ENCODE measurements around the gene SERINC5.
"Not testable (repeated sequence)": the region's sequence is repeated elsewhere in the genome, so short reads cannot be mapped to it uniquely, and the experiment has no call there.

SERINC5 gene

GRCh38 chr5:80255811-80256712 is at the start of gene SERINC5:
SERINC5 (minus strand) TSS chr5:80256048; CDS start chr5:80255922, 126 bp downstream.
- no peak for TF ChIP-seq CTCF (IDR thresholded peaks at IDR 0.05; ENCODE audit: borderline replicate concordance, control extremely low read depth, extremely low read depth, insufficient read depth, missing control alignments)
- in situ Hi-C loops (cut with MboI; ENCODE audit: low sequenced_read_pairs, unreplicated experiment): no loop called here

GRCh38 chr5:80302636-80303035 is 46.8 kb upstream of the SERINC5 start:
- in situ Hi-C loops (cut with MboI; ENCODE audit: low sequenced_read_pairs, unreplicated experiment): loop anchor here (25.0 kb wide), 1 partner anchor 415 kb away; no protein-coding TSS in a partner anchor
- TF ChIP-seq CTCF (IDR thresholded peaks at IDR 0.05; ENCODE audit: borderline replicate concordance, control extremely low read depth, extremely low read depth, insufficient read depth, missing control alignments): no peak
- DNase-seq (ENCODE audit: low spot score): no peak

More at GRCh38 chr5:80255811-80256712, at the start of gene SERINC5:
- peak; percentile 96 for DNase-seq (ENCODE audit: low spot score)

- in situ Hi-C loops (cut with MboI; ENCODE audit: low sequenced_read_pairs, unreplicated experiment): loop anchor here (25.0 kb wide), 1 partner anchor 414 kb away; no protein-coding TSS in a partner anchor
- DNase-seq (ENCODE audit: low spot score): not testable (repeated sequence)
Observed at GRCh38 chr5:80301342-80301741, 45.5 kb upstream of the SERINC5 start.

- in situ Hi-C loops (cut with MboI; ENCODE audit: low sequenced_read_pairs, unreplicated experiment): loop anchor here (25.0 kb wide), 1 partner anchor 413 kb away; no protein-coding TSS in a partner anchor
- DNase-seq (ENCODE audit: low spot score): not testable (repeated sequence)
Observed at GRCh38 chr5:80300796-80301195, 44.9 kb upstream of the SERINC5 start.

- no peak for TF ChIP-seq CTCF (IDR thresholded peaks at IDR 0.05; ENCODE audit: borderline replicate concordance, control extremely low read depth, extremely low read depth, insufficient read depth, missing control alignments)
- in situ Hi-C loops (cut with MboI; ENCODE audit: low sequenced_read_pairs, unreplicated experiment): loop anchor here (25.0 kb wide), 1 partner anchor 413 kb away; no protein-coding TSS in a partner anchor
- no peak for DNase-seq (ENCODE audit: low spot score)
Observed at GRCh38 chr5:80300125-80300524, 44.3 kb upstream of the SERINC5 start.

- in situ Hi-C loops (cut with MboI; ENCODE audit: low sequenced_read_pairs, unreplicated experiment): loop anchor here (10.0 kb wide), 1 partner anchor 205 kb away; no protein-coding TSS in a partner anchor
- DNase-seq (ENCODE audit: low spot score): no peak
- TF ChIP-seq CTCF (IDR thresholded peaks at IDR 0.05; ENCODE audit: borderline replicate concordance, control extremely low read depth, extremely low read depth, insufficient read depth, missing control alignments): no peak
Observed at GRCh38 chr5:80299601-80300000, 43.8 kb upstream of the SERINC5 start.

GRCh38 chr5:80296121-80296520 is 40.3 kb upstream of the SERINC5 start:
- in situ Hi-C loops (cut with MboI; ENCODE audit: low sequenced_read_pairs, unreplicated experiment): loop anchor here (10.0 kb wide), 1 partner anchor 201 kb away; no protein-coding TSS in a partner anchor
- DNase-seq (ENCODE audit: low spot score): no peak
- no peak for TF ChIP-seq CTCF (IDR thresholded peaks at IDR 0.05; ENCODE audit: borderline replicate concordance, control extremely low read depth, extremely low read depth, insufficient read depth, missing control alignments)

Measured in GM13976 (cell line).